Measurements from ENCODE around the gene PFAS. TPM values are rescaled to one million over a fixed set of nuclear protein-coding genes. Genes with fewer than 3 reads are reported as not detected.

The PFAS gene
- total and polyA plus RNA-seq, 4 experiments from 2014 or later = 8.9 to 29.1 (median 18.9) TPM

DNA sequence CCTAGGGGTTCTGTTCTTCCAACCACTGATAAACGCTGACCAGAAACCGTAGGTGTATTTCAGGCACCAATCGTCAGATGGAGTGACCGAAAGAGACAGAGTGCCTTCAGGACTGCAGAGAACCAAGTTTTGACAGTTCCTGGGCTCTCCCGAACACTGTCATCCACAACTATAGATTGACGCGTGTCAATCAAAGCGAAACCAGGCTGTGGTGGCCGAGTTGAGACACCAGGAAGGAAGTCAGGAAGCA, 26.8 kb upstream of the PFAS start:
- H3K27me3 Mint-ChIP-seq = peaks cover 4 to 21% of the 10 kb centered on the region in 2 donors
- CTCF ChIA-PET (ENCODE audit: partially characterized antibody) = interaction anchor here (1.2 to 6.6 kb wide), 18 partner anchors 8 to 143 kb away, joined by 3 to 72 read pairs (median 6); partner anchors contain the start of genes ALOXE3, AURKB, BORCS6 and CTC1
- peaks cover 0 to 35% (median 2%) of the 10 kb centered on the region in 8 donors for H3K9me3 Mint-ChIP-seq
- H3K27ac Mint-ChIP-seq = peak overlapping the region; percentile 97 to 100 (median 98)
- DNase-seq = peak in 1 of 5 donors; percentile 91
- intact Hi-C loops (cut with micrococcal nuclease) = loop anchor here (1.0 to 5.0 kb wide), 10 partner anchors 12 to 160 kb away; partner anchors contain the start of genes AURKB, RANGRF and RPL26
- Histone ChIP-seq H3K4me1 (ENCODE audit: insufficient read depth, low read length) (peaks cover 51% of the 10 kb centered on the region), H3K36me3 (ENCODE audit: insufficient read depth, low read length) (peaks cover 10% of the 10 kb centered on the region), H3K27me3 (ENCODE audit: insufficient read depth, low read length) (no peaks in the 10 kb centered on the region), H3K4me3 (ENCODE audit: low read length in 2 of 2) (peak overlapping the region; percentile 63 to 99), H3K9me3 (ENCODE audit: control insufficient read depth in 1 of 2, low read length in 2 of 2) (no peaks in the 10 kb centered on the region), H3K27ac (ENCODE audit: low read depth, low read length) (peak overlapping the region; percentile 89)
- POLR2A ChIA-PET (ENCODE audit: partially characterized antibody) = interaction anchor here (0.7 to 14.6 kb wide), 36 partner anchors 9 to 747 kb away, joined by 3 to 611 read pairs (median 15); partner anchors contain the start of genes ALOXE3, AURKB, BORCS6 and CNTROB
- H3K36me3 Mint-ChIP-seq = peaks cover 20 to 50% of the 10 kb centered on the region in 2 donors
- H3K4me3 Mint-ChIP-seq = peak overlapping the region; percentile 93 to 98 (median 94)
- H3K4me1 Mint-ChIP-seq = peaks cover 33 to 80% (median 65%) of the 10 kb centered on the region in 4 donors

DNA sequence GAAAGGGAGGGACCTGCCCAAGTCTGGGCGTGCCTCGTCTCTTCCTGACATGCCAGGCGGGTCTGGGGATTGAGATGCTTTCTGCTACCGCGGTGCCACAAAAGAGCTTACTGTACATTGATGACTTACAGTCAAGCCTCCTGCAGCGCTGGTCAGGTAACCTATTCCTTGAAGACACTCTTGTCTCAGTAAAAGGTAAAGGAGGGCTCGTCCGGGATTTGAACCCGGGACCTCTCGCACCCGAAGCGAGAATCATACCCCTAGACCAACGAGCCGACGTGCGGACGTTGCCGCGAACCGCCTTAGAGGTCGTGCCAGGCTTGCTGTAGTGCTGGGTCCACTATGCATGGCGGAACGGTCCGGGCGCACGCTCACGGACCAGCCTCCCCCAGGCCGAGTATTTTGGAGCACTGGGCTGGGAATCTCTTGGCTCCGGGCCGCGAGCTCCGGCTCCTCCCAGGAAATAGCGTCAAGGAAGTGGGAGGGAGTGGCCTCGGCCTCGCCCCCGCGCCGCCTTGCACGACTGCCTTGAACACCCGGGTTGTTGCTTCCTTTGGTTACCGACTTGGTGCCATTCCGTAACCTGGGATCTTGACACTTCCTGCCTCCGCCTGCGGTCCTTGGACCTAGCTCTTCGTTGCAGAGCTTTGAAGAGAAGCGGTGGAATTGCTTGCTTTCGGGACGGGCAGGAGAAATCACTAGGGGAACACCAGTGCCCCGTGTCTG, 26.3 kb upstream of the PFAS start:
- Histone ChIP-seq H3K4me3 (ENCODE audit: low read length in 2 of 2) (peak overlapping the region; percentile 63 to 99), H3K27me3 (ENCODE audit: insufficient read depth, low read length) (no peaks in the 10 kb centered on the region), H3K9me3 (ENCODE audit: control insufficient read depth in 1 of 2, low read length in 2 of 2) (no peaks in the 10 kb centered on the region), H3K36me3 (ENCODE audit: insufficient read depth, low read length) (peaks cover 15% of the 10 kb centered on the region), H3K27ac (ENCODE audit: low read depth, low read length) (peak overlapping the region; percentile 89), H3K4me1 (ENCODE audit: insufficient read depth, low read length) (peaks cover 51% of the 10 kb centered on the region)
- peaks cover 4 to 21% of the 10 kb centered on the region in 2 donors for H3K27me3 Mint-ChIP-seq
- peaks cover 36 to 85% (median 69%) of the 10 kb centered on the region in 4 donors for H3K4me1 Mint-ChIP-seq
- DNase-seq = peak; percentile 88 to 91 (median 90)
- ChIA-PET CTCF (ENCODE audit: partially characterized antibody) (interaction anchor here (0.9 to 6.6 kb wide), 15 partner anchors 8 to 112 kb away, joined by 3 to 72 read pairs (median 12); partner anchors contain the start of genes ALOXE3, BORCS6, CTC1 and PFAS), POLR2A (ENCODE audit: partially characterized antibody) (interaction anchor here (0.6 to 14.6 kb wide), 37 partner anchors 9 to 675 kb away, joined by 3 to 611 read pairs (median 11); partner anchors contain the start of genes ALOXE3, AURKB, BORCS6 and CNTROB)
- peak overlapping the region; percentile 97 to 100 (median 98) for H3K27ac Mint-ChIP-seq
- intact Hi-C loops (cut with micrococcal nuclease) = loop anchor here (1.0 to 5.0 kb wide), 10 partner anchors 12 to 160 kb away; partner anchors contain the start of genes AURKB, RANGRF and RPL26
- H3K9me3 Mint-ChIP-seq = peaks cover 0 to 40% (median 2%) of the 10 kb centered on the region in 8 donors
- peaks cover 25 to 55% of the 10 kb centered on the region in 2 donors for H3K36me3 Mint-ChIP-seq
- peak overlapping the region; percentile 93 to 98 (median 94) for H3K4me3 Mint-ChIP-seq

DNA sequence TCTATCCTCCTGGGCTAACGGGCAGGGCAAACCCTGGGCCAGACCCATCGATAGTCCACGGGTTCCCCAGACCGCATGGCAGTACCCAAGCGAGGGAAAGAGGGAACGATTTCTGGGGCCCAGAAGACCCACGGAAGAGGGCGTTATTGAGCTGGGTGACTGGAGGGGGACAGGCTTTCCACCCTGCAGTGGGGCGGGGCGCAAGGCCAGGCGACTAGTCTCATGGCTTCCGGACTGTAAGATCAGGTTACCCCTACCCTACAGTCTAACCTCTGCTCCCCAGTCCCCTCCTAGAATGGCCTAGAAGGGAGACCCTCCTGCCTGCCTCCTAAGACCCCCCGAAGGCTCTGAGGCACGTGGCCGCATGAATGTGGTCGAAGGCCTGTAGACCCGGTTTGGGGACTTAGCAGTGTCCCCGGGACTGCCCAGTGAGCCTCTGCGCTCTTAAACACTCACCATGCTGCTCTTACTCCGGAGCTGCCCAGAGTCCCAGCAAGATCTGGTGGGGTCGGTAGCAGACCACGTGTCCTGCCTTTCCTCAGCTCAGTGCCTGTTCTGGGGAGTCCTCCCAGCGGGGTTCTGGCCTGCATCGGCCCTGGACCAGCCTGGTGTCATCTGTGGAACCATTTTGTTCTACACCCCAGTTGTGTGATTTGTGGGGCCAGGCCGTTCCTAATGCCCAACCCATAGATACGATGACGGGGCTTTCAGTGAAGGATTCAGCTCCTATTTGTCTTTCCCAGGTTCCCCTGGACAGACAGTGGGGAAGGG, 25.5 kb upstream of the PFAS start:
- POLR2A ChIA-PET (ENCODE audit: partially characterized antibody) = interaction anchor here (0.6 to 14.6 kb wide), 32 partner anchors 8 to 536 kb away, joined by 3 to 611 read pairs (median 20); partner anchors contain the start of genes ALOXE3, AURKB, BORCS6 and CTC1
- Mint-ChIP-seq H3K36me3 (peaks cover 28 to 59% of the 10 kb centered on the region in 2 donors), H3K9me3 (peaks cover 0 to 40% (median 2%) of the 10 kb centered on the region in 8 donors), H3K4me1 (peaks cover 36 to 79% (median 64%) of the 10 kb centered on the region in 4 donors), H3K27me3 (peaks cover 4 to 21% of the 10 kb centered on the region in 2 donors), H3K27ac (peak overlapping the region; percentile 97 to 100 (median 98)), H3K4me3 (peak overlapping the region; percentile 93 to 98 (median 94))
- peaks cover 51% of the 10 kb centered on the region for H3K4me1 ChIP-seq (ENCODE audit: insufficient read depth, low read length)
- peak overlapping the region; percentile 63 to 99 for H3K4me3 ChIP-seq (ENCODE audit: low read length in 2 of 2)
- DNase-seq = peak in 1 of 5 donors; percentile 68
- H3K27me3 ChIP-seq (ENCODE audit: insufficient read depth, low read length) = no peaks in the 10 kb centered on the region
- CTCF ChIA-PET (ENCODE audit: partially characterized antibody) = interaction anchor here (0.9 to 6.6 kb wide), 13 partner anchors 21 to 113 kb away, joined by 5 to 72 read pairs (median 12); partner anchors contain the start of genes ALOXE3, BORCS6, CTC1 and PFAS
- intact Hi-C loops (cut with micrococcal nuclease) = loop anchor here (5.0 kb wide), 1 partner anchor 159 kb away; the partner anchor contains the start of gene RPL26
- H3K27ac ChIP-seq (ENCODE audit: low read depth, low read length) = peak overlapping the region; percentile 89
- H3K36me3 ChIP-seq (ENCODE audit: insufficient read depth, low read length) = peaks cover 22% of the 10 kb centered on the region
- H3K9me3 ChIP-seq (ENCODE audit: control insufficient read depth in 1 of 2, low read length in 2 of 2) = no peaks in the 10 kb centered on the region

DNA sequence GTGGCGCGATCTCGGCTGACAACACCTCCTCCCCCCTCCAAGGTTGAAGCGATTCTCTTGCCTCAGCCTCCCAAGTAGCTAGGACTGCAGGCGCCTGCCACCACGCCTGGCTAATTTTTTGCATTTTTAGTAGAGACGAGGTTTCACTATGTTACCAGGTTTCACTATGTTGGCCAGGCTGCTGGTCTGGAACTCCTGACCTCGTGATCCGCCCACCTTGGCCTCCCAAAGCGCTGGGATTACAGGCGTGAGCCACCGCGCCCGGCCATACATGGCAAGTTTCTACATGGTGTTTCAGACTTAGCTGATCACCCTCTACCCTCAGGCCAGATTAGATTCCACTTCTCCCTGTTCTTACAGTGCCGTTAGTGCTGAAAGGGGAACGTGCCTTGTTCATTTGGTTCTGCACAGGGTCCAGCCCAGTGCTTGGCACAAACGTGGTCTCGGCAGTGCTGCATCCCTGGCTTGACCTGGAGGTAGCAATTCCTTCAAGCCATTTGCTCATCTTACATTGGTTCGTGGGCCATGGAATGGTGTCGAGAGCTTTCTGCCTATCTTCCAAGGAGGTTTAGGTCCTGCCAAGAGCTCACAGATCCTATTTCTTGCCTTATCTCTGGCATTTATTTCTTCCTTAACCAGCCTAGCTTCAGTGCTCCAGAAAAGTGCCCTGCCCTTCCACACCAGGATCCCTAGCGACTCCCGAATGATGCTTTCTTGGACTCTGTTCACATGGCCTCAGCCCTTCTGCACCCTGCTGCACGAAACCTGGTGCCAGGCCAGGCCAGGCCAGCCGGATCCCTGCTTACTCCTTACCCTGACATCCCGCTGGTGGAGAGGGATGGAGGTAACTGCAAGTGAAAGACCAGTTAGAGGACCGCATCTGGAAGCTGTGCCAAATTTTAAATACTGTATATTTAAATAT, 23.9 kb upstream of the PFAS start:
- H3K9me3 Mint-ChIP-seq = peaks cover 0 to 40% (median 2%) of the 10 kb centered on the region in 8 donors
- H3K27ac Mint-ChIP-seq = peak overlapping the region in 6 of 7 donors; percentile 76 to 100 (median 85)
- H3K4me1 ChIP-seq (ENCODE audit: insufficient read depth, low read length) = peaks cover 44% of the 10 kb centered on the region
- no peak for DNase-seq
- H3K4me1 Mint-ChIP-seq = peaks cover 37 to 78% (median 57%) of the 10 kb centered on the region in 4 donors
- no peak overlapping the region for H3K27ac ChIP-seq (ENCODE audit: low read depth, low read length)
- H3K4me3 ChIP-seq (ENCODE audit: low read length in 2 of 2) = no peak overlapping the region
- POLR2A ChIA-PET (ENCODE audit: partially characterized antibody) = interaction anchor here (0.6 to 14.6 kb wide), 20 partner anchors 9 to 640 kb away, joined by 3 to 611 read pairs (median 22); partner anchors contain the start of genes ALOXE3, AURKB, BORCS6 and CTC1
- no peaks in the 10 kb centered on the region for H3K27me3 ChIP-seq (ENCODE audit: insufficient read depth, low read length)
- H3K36me3 ChIP-seq (ENCODE audit: insufficient read depth, low read length) = peaks cover 32% of the 10 kb centered on the region
- intact Hi-C loops (cut with micrococcal nuclease) = loop anchor here (5.0 kb wide), 1 partner anchor 157 kb away; the partner anchor contains the start of gene RPL26
- peaks cover 35 to 67% of the 10 kb centered on the region in 2 donors for H3K36me3 Mint-ChIP-seq
- CTCF ChIA-PET (ENCODE audit: partially characterized antibody) = interaction anchor here (0.7 to 6.6 kb wide), 10 partner anchors 19 to 124 kb away, joined by 3 to 72 read pairs (median 12); partner anchors contain the start of genes BORCS6, CTC1, PFAS and SLC25A35
- H3K27me3 Mint-ChIP-seq = peaks cover 4 to 21% of the 10 kb centered on the region in 2 donors
- H3K4me3 Mint-ChIP-seq = peak overlapping the region; percentile 44 to 77 (median 56)
- no peaks in the 10 kb centered on the region for H3K9me3 ChIP-seq (ENCODE audit: control insufficient read depth in 1 of 2, low read length in 2 of 2)

DNA sequence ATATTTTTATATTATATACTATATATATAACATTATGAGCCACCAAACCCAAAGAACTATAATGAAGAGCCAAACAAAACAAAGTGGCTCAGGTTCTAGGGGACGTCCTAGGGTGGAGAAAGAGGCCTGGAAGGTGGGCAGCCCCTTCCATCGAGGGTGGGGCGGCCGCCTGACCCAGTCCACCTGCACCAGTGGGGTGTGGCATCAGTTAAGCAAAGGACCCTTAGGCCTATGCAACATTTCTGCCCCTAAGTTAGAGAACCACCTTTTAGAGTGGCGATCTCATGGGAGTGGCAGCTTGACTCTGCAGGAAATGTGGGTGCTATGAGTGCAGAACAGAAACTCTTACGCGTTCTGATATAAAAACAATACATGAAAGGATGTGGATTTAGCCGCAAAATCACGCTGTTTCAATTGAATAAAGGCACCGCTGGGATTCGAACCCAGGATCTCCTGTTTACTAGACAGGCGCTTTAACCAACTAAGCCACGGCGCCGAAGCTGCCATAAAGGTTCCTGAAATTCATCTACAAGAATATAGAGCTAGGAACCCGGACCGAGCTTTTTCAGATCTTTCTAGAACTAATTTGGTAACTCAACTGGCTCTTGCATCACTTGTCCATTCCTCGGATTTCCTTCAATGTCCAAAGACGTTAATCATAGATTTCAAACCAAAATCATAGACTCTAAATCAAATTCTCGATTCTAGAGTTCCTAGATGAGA, 23.1 kb upstream of the PFAS start:
- Histone ChIP-seq H3K9me3 (ENCODE audit: control insufficient read depth in 1 of 2, low read length in 2 of 2) (no peaks in the 10 kb centered on the region), H3K27me3 (ENCODE audit: insufficient read depth, low read length) (no peaks in the 10 kb centered on the region), H3K4me1 (ENCODE audit: insufficient read depth, low read length) (peaks cover 39% of the 10 kb centered on the region), H3K27ac (ENCODE audit: low read depth, low read length) (peak overlapping the region; percentile 4), H3K4me3 (ENCODE audit: low read length in 2 of 2) (no peak overlapping the region), H3K36me3 (ENCODE audit: insufficient read depth, low read length) (peaks cover 40% of the 10 kb centered on the region)
- intact Hi-C loops (cut with micrococcal nuclease) = no loop called here
- Mint-ChIP-seq H3K4me3 (peak overlapping the region; percentile 8 to 78 (median 44)), H3K27me3 (peaks cover 4 to 17% of the 10 kb centered on the region in 2 donors), H3K27ac (peak overlapping the region; percentile 80 to 100 (median 92)), H3K4me1 (peaks cover 32 to 77% (median 51%) of the 10 kb centered on the region in 4 donors), H3K36me3 (peaks cover 38 to 71% of the 10 kb centered on the region in 2 donors), H3K9me3 (peaks cover 0 to 35% (median 2%) of the 10 kb centered on the region in 8 donors)
- DNase-seq = peak; percentile 74 to 82 (median 78)
- ChIA-PET POLR2A (ENCODE audit: partially characterized antibody) (interaction anchor here (0.7 to 14.6 kb wide), 18 partner anchors 9 to 340 kb away, joined by 3 to 611 read pairs (median 8); partner anchors contain the start of genes ALOXE3, AURKB, BORCS6 and CTC1), CTCF (ENCODE audit: partially characterized antibody) (interaction anchor here (0.8 to 6.6 kb wide), 5 partner anchors 22 to 107 kb away, joined by 3 to 67 read pairs (median 4); partner anchors contain the start of genes CTC1, PFAS and SLC25A35)

Data from CD4-positive, alpha-beta memory T cell (primary cell).